ENCODE data around the gene TENT4A.

DNA sequence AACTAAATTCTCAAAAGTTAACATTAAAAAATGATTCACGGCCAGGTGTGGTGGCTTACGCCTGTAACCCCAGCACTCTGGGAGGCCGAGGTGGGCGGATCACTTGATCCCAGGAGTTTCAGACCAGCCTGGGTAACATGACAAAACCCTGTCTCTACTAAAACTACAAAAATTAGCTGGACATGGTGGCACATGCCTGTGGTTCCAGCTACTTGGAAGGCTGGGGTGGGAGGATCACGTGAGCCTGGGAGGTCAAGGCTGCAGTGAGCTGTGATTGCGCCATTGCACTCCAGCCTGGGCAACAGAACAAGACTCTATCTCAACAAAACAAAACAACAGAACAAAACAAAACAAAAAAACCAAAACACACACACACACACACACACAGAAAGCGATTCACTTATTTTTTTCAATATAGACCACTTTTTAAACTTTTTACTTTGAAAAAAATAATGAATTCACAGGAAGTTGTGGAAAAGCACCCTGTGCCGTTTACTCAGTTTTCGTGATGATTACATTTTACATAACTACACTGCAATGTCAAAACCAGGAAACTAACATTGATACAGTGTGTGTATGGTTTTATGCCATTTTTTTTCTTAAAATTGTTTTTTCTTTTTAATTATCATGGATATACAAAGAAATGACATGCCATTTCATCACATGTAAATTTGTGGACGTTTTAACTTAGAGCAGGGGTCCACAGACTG lies 73.7 kb downstream of the TENT4A start:
- TF ChIP-seq EZH2 (IDR thresholded peaks at IDR 0.05; ENCODE audit: borderline replicate concordance, low read depth, low read length, severe bottlenecking) (no peak), CTCF (IDR thresholded peaks at IDR 0.05; ENCODE audit: borderline replicate concordance, extremely low read depth, low read length, poor library complexity, severe bottlenecking) (no peak)

Measured in DND-41 (cell line).